DMS79 (cell line): Measurements from ENCODE around the gene DGCR6L.
"Not testable (repeated sequence)": the region's sequence is repeated elsewhere in the genome, so short reads cannot be mapped to it uniquely, and the experiment has no call there.

ENCODE experiments used
- DNase-seq: peaks from one replicate; lab custom pipeline; 2025; lab: John Stamatoyannopoulos, UW

Gene DGCR6L

GRCh38 chr22:20308806-20309650, 10.8 kb downstream of the DGCR6L start:
- not testable (repeated sequence) for DNase-seq

- DNase-seq = not testable (repeated sequence)
Measured at GRCh38 chr22:20307448-20308447, 12.1 kb downstream of the DGCR6L start.

- not testable (repeated sequence) for DNase-seq
Measured at GRCh38 chr22:20306646-20307447, 13.0 kb downstream of the DGCR6L start.

GRCh38 chr22:20305894-20306645, 13.8 kb downstream of the DGCR6L start:
- DNase-seq = no peak

- DNase-seq = not testable (repeated sequence)
Measured at GRCh38 chr22:20305230-20305893, 14.5 kb downstream of the DGCR6L start.

- no peak for DNase-seq
Measured at GRCh38 chr22:20304646-20305045, 15.2 kb downstream of the DGCR6L start.

- not testable (repeated sequence) for DNase-seq
Measured at GRCh38 chr22:20303229-20303534, 16.7 kb downstream of the DGCR6L start.

GRCh38 chr22:20302438-20303228, 17.2 kb downstream of the DGCR6L start:
- no peak for DNase-seq

GRCh38 chr22:20299746-20300136, 20.1 kb downstream of the DGCR6L start:
- no peak for DNase-seq

- DNase-seq = peak; percentile 26
Measured at GRCh38 chr22:20298803-20299745, 20.8 kb downstream of the DGCR6L start.

- DNase-seq = no peak
Measured at GRCh38 chr22:20298110-20298802, 21.6 kb downstream of the DGCR6L start.

GRCh38 chr22:20297414-20298109, 22.3 kb downstream of the DGCR6L start:
- no peak for DNase-seq

- no peak for DNase-seq
Measured at GRCh38 chr22:20296598-20296997, 23.3 kb downstream of the DGCR6L start.

GRCh38 chr22:20295262-20296064, 24.4 kb downstream of the DGCR6L start:
- no peak for DNase-seq

- DNase-seq = no peak
Measured at GRCh38 chr22:20292673-20293232, 27.1 kb downstream of the DGCR6L start.

- no peak for DNase-seq
Measured at GRCh38 chr22:20292108-20292507, 27.8 kb downstream of the DGCR6L start.
